ENCODE data around the gene THSD7B. TPM values are rescaled to one million over a fixed set of nuclear protein-coding genes. Genes with fewer than 3 reads are reported as not detected.

Gene THSD7B
- total and polyA plus RNA-seq, 2 experiments from 2014 or later, result 0.86 to 3.8 TPM

DNA sequence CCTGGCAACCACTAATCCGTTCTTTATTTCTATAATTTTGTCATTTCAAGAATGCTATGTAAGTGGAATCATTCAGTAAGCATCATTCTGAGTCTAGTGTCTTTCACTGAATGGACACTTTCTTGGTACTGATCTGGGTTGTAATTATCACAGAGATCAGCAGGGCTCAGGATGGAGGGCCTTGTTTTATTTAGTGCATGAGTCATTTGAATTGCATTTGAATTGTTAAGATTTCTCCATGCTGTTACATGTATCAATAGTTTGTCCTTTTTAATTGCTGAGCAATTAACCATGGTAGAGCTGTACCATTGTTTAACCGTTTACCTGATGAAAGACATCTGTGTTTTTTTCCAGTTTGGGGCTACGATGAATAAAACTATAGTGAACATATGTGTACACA, 256.4 kb downstream of the THSD7B start:
- TF ChIP-seq CTCF (conservative IDR thresholded peaks at IDR 0.05; ENCODE audit: low read depth in 2 of 2) (no peak), EZH2phosphoT487 (IDR thresholded peaks at IDR 0.05; ENCODE audit: unreplicated experiment) (no peak), EZH2 (IDR thresholded peaks at IDR 0.05; ENCODE audit: low read depth, unreplicated experiment) (no peak), STAT1 (IDR thresholded peaks at IDR 0.05; ENCODE audit: unreplicated experiment) (no peak), NANOG (IDR thresholded peaks at IDR 0.05; ENCODE audit: borderline replicate concordance) (no peak), CREB1 (CRISPR knock-in tag; IDR thresholded peaks at IDR 0.05; ENCODE audit: low read depth) (no peak), ZNF331 (CRISPR knock-in tag; IDR thresholded peaks at IDR 0.05; ENCODE audit: low read depth) (no peak), POLR2AphosphoS5 (IDR thresholded peaks at IDR 0.05; ENCODE audit: low read depth) (no peak), ZNF114 (CRISPR knock-in tag; IDR thresholded peaks at IDR 0.05) (no peak), JUNB (IDR thresholded peaks at IDR 0.05; ENCODE audit: unreplicated experiment) (no peak), REST (IDR thresholded peaks at IDR 0.05; ENCODE audit: unreplicated experiment) (no peak)
- TF ChIP-seq, protein P1, sequence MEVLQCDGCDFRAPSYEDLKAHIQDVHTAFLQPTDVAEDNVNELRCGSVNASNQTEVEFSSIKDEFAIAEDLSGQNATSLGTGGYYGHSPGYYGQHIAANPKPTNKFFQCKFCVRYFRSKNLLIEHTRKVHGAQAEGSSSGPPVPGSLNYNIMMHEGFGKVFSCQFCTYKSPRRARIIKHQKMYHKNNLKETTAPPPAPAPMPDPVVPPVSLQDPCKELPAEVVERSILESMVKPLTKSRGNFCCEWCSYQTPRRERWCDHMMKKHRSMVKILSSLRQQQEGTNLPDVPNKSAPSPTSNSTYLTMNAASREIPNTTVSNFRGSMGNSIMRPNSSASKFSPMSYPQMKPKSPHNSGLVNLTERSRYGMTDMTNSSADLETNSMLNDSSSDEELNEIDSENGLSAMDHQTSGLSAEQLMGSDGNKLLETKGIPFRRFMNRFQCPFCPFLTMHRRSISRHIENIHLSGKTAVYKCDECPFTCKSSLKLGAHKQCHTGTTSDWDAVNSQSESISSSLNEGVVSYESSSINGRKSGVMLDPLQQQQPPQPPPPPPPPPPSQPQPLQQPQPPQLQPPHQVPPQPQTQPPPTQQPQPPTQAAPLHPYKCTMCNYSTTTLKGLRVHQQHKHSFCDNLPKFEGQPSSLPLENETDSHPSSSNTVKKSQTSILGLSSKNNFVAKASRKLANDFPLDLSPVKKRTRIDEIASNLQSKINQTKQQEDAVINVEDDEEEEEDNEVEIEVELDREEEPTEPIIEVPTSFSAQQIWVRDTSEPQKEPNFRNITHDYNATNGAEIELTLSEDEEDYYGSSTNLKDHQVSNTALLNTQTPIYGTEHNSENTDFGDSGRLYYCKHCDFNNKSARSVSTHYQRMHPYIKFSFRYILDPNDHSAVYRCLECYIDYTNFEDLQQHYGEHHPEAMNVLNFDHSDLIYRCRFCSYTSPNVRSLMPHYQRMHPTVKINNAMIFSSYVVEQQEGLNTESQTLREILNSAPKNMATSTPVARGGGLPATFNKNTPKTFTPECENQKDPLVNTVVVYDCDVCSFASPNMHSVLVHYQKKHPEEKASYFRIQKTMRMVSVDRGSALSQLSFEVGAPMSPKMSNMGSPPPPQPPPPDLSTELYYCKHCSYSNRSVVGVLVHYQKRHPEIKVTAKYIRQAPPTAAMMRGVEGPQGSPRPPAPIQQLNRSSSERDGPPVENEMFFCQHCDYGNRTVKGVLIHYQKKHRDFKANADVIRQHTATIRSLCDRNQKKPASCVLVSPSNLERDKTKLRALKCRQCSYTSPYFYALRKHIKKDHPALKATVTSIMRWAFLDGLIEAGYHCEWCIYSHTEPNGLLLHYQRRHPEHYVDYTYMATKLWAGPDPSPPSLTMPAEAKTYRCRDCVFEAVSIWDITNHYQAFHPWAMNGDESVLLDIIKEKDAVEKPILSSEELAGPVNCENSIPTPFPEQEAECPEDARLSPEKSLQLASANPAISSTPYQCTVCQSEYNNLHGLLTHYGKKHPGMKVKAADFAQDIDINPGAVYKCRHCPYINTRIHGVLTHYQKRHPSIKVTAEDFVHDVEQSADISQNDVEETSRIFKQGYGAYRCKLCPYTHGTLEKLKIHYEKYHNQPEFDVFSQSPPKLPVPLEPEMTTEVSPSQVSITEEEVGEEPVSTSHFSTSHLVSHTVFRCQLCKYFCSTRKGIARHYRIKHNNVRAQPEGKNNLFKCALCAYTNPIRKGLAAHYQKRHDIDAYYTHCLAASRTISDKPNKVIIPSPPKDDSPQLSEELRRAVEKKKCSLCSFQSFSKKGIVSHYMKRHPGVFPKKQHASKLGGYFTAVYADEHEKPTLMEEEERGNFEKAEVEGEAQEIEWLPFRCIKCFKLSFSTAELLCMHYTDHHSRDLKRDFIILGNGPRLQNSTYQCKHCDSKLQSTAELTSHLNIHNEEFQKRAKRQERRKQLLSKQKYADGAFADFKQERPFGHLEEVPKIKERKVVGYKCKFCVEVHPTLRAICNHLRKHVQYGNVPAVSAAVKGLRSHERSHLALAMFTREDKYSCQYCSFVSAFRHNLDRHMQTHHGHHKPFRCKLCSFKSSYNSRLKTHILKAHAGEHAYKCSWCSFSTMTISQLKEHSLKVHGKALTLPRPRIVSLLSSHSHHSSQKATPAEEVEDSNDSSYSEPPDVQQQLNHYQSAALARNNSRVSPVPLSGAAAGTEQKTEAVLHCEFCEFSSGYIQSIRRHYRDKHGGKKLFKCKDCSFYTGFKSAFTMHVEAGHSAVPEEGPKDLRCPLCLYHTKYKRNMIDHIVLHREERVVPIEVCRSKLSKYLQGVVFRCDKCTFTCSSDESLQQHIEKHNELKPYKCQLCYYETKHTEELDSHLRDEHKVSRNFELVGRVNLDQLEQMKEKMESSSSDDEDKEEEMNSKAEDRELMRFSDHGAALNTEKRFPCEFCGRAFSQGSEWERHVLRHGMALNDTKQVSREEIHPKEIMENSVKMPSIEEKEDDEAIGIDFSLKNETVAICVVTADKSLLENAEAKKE (CRISPR knock-in tag; IDR thresholded peaks at IDR 0.05), result no peak
- TF ChIP-seq, protein P2, sequence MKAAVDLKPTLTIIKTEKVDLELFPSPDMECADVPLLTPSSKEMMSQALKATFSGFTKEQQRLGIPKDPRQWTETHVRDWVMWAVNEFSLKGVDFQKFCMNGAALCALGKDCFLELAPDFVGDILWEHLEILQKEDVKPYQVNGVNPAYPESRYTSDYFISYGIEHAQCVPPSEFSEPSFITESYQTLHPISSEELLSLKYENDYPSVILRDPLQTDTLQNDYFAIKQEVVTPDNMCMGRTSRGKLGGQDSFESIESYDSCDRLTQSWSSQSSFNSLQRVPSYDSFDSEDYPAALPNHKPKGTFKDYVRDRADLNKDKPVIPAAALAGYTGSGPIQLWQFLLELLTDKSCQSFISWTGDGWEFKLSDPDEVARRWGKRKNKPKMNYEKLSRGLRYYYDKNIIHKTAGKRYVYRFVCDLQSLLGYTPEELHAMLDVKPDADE (IDR thresholded peaks at IDR 0.05), result no peak
- Histone ChIP-seq H2AFZ (no peak overlapping the region), H3K4me2 (no peak overlapping the region), H3K27me3 (ENCODE audit: insufficient read depth) (no peaks in the 10 kb centered on the region), H4K20me1 (replicated peaks; ENCODE audit: insufficient read depth) (no peaks in the 10 kb centered on the region; the same call in 1 of the 2 replicates), H3K79me2 (replicated peaks; ENCODE audit: insufficient read depth) (no peaks in the 10 kb centered on the region), H3K9me2 (ENCODE audit: insufficient read depth) (no peaks in the 10 kb centered on the region), H3K36me3 (ENCODE audit: insufficient read depth) (no peaks in the 10 kb centered on the region), H3F3A (replicated peaks; ENCODE audit: low read depth) (no peaks in the 10 kb centered on the region), H3K27ac (ENCODE audit: low read depth) (no peak overlapping the region), H3K4me3 (no peak overlapping the region), H3K4me1 (ENCODE audit: insufficient read depth) (peaks cover 10% of the 10 kb centered on the region)
- ATAC-seq (no peak), DNase-seq (ENCODE audit: low spot score) (no peak)
- Mint-ChIP-seq H3K9me3 (no peaks in the 10 kb centered on the region), H3K4me1 (peaks cover 22% of the 10 kb centered on the region), H3K4me3 (no peak overlapping the region), H3K27me3 (ENCODE audit: insufficient read depth, low read depth, poor library complexity) (no peaks in the 10 kb centered on the region), H3K27ac (no peak overlapping the region), H3K36me3 (ENCODE audit: low read depth) (no peaks in the 10 kb centered on the region)
